22Rv1 (cell line): ENCODE data around the gene KRT3.

Source experiments
- CTCF ChIP-seq: fragments of 450-650 bp; IDR thresholded peaks from 2 replicates; pipeline ENCODE4 v1.5.1; 2017; ENCODE audit warnings: mild to moderate bottlenecking
- ZFX ChIP-seq: fragments of 450-650 bp; IDR thresholded peaks from 2 replicates; pipeline ENCODE4 v1.6.1; 2017; ENCODE audit warnings: antibody characterized with exemption, borderline replicate concordance

- no peak for TF ChIP-seq CTCF
- TF ChIP-seq ZFX, result no peak
Observed at GRCh38 chr12:52756281-52756960, 39.5 kb downstream of the KRT3 start.
